Measurements from ENCODE around the gene TMEM208. TPM values are rescaled to one million over a fixed set of nuclear protein-coding genes. Genes with fewer than 3 reads are reported as not detected.
A peak's percentile ranks its signal among the peaks of the same experiment; 100 is the strongest.

TMEM208 gene
- polyA plus RNA-seq, 1 of the 3 experiments (the other 2 are of a cell fraction), result 98.2 TPM

DNA sequence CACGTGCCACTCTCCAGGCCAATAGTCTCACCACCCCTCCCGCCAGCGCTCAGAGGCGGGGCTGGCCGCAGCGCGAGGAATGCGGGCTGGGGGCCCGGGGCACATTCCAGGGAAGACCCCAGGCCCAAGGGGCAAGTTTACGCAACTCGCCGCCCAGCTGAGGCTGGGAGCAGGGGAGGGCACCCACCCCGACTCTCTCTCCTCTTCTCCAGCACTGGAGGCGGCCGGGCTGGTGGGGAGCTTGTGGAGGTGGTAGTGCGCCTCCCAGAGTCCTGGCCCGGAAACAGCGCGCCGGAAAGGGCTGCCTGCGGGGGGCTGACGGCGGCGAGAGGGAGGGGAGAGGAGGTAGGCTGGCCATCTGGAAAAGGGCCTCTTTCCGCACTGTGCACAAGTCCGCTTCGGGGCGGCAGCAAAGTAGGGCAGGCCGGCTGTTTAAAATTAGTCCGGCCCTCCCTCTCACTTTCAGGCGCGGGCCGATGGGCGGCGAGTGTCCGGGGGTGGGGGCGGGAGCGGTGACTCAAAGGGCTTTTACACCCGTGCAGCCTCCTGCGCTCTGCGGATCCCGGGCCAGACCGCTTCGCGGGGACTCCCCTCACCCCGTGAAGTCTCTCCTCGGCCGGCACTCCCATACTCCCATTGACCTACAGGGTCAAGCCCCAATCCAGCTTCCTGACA, 19.3 kb downstream of the TMEM208 start (continued):
- TF ChIP-seq GABPA (IDR thresholded peaks at IDR 0.05; ENCODE audit: low read depth) (peak; percentile 73), EZH2phosphoT487 (IDR thresholded peaks at IDR 0.05; ENCODE audit: borderline replicate concordance, low read depth) (no peak), TAF1 (IDR thresholded peaks at IDR 0.05; ENCODE audit: borderline replicate concordance, low read depth, low read length) (peak; percentile 34; the same call in 1 of the 2 replicates), RAD21 (IDR thresholded peaks at IDR 0.05; ENCODE audit: low read length) (no peak), FOSL2 (IDR thresholded peaks at IDR 0.05; ENCODE audit: borderline replicate concordance, low read depth) (no peak), NRF1 (IDR thresholded peaks at IDR 0.05; ENCODE audit: low read depth, low read length) (0 out of 2 replicates have a peak, but pooled peaks have one; percentile 5)
- TF ChIP-seq, protein P1, sequence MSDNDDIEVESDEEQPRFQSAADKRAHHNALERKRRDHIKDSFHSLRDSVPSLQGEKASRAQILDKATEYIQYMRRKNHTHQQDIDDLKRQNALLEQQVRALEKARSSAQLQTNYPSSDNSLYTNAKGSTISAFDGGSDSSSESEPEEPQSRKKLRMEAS (IDR thresholded peaks at IDR 0.05; ENCODE audit: low read depth), result peak; percentile 86
- TF ChIP-seq, protein P2, sequence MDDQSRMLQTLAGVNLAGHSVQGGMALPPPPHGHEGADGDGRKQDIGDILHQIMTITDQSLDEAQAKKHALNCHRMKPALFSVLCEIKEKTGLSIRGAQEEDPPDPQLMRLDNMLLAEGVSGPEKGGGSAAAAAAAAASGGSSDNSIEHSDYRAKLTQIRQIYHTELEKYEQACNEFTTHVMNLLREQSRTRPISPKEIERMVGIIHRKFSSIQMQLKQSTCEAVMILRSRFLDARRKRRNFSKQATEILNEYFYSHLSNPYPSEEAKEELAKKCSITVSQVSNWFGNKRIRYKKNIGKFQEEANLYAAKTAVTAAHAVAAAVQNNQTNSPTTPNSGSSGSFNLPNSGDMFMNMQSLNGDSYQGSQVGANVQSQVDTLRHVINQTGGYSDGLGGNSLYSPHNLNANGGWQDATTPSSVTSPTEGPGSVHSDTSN (IDR thresholded peaks at IDR 0.05), result peak; percentile 8; the same call in 1 of the 2 replicates

DNA sequence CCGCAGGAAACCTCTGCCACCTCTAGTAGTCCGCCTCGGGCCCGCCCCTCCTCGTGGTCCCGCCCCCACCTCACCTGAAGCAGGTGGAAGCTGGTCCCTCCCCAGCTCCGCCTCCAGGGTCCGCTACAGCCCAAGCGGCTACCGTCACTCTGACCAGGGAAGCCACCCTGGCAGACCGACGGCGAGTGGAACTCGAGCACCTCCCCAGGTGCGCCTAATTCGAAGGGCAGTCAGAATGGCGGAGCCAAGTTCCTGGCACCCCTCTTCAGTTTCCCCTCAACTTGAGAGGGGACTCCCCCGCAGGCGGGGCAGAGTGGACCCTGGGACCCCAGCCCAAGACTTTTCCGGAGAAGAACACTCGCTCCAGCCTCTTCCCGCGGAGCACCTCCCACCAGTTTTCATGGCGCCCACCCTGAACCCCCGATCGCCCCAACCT, 19.8 kb downstream of the TMEM208 start:
- Histone ChIP-seq H3K4me2 (peak overlapping the region; percentile 98), H4K20me1 (ENCODE audit: insufficient read depth) (no peaks in the 10 kb centered on the region), H3K27me3 (ENCODE audit: insufficient read depth) (no peaks in the 10 kb centered on the region), H2AFZ (ENCODE audit: low read depth) (peak overlapping the region; percentile 45; the same call in 1 of the 2 replicates), H3K4me3 (ENCODE audit: low read depth in 2 of 2, low read length in 1 of 2) (peak overlapping the region; percentile 92 to 95), H3K9ac (peak overlapping the region; percentile 88), H3K27ac (ENCODE audit: low read depth in 2 of 2, low read length in 1 of 2) (peak overlapping the region; percentile 96), H3K4me1 (ENCODE audit: control insufficient read depth in 1 of 2, insufficient read depth in 2 of 2, low read depth in 1 of 2, low read length in 1 of 2) (peaks cover 42 to 50% of the 10 kb centered on the region in 2 experiments), H3K79me2 (ENCODE audit: insufficient read depth) (peaks cover 49% of the 10 kb centered on the region), H3K9me3 (no peaks in the 10 kb centered on the region), H3K36me3 (replicated peaks in 1 of 2; ENCODE audit: control insufficient read depth in 1 of 2, insufficient read depth in 2 of 2, low read length in 1 of 2) (peaks cover 0 to 5% of the 10 kb centered on the region in 2 experiments), H3F3A (replicated peaks; ENCODE audit: insufficient read depth) (peaks cover 46% of the 10 kb centered on the region), H3K9me2 (no peaks in the 10 kb centered on the region)
- WGBS (ENCODE audit: low lambda C conversion rate), result 2% methylated on average over 17 of the region's 26 CpGs
- no peak for DNase-seq
- no peak for TF ChIP-seq TEAD4 (IDR thresholded peaks at IDR 0.05; ENCODE audit: borderline replicate concordance, insufficient read depth)
- TF ChIP-seq JUND (IDR thresholded peaks at IDR 0.05), result no peak
- TF ChIP-seq RCOR1 (IDR thresholded peaks at IDR 0.05; ENCODE audit: low read length), result no peak
- TF ChIP-seq TCF12 (IDR thresholded peaks at IDR 0.05), result no peak
- TF ChIP-seq, protein P3, sequence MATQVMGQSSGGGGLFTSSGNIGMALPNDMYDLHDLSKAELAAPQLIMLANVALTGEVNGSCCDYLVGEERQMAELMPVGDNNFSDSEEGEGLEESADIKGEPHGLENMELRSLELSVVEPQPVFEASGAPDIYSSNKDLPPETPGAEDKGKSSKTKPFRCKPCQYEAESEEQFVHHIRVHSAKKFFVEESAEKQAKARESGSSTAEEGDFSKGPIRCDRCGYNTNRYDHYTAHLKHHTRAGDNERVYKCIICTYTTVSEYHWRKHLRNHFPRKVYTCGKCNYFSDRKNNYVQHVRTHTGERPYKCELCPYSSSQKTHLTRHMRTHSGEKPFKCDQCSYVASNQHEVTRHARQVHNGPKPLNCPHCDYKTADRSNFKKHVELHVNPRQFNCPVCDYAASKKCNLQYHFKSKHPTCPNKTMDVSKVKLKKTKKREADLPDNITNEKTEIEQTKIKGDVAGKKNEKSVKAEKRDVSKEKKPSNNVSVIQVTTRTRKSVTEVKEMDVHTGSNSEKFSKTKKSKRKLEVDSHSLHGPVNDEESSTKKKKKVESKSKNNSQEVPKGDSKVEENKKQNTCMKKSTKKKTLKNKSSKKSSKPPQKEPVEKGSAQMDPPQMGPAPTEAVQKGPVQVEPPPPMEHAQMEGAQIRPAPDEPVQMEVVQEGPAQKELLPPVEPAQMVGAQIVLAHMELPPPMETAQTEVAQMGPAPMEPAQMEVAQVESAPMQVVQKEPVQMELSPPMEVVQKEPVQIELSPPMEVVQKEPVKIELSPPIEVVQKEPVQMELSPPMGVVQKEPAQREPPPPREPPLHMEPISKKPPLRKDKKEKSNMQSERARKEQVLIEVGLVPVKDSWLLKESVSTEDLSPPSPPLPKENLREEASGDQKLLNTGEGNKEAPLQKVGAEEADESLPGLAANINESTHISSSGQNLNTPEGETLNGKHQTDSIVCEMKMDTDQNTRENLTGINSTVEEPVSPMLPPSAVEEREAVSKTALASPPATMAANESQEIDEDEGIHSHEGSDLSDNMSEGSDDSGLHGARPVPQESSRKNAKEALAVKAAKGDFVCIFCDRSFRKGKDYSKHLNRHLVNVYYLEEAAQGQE (IDR thresholded peaks at IDR 0.05; ENCODE audit: low read depth, low read length), result no peak
- 0 out of 2 replicates have a peak, but pooled peaks have one; percentile 36 for TF ChIP-seq YY1 (IDR thresholded peaks at IDR 0.05; ENCODE audit: low read depth)
- TF ChIP-seq TAF1 (IDR thresholded peaks at IDR 0.05; ENCODE audit: borderline replicate concordance, low read depth, low read length), result no peak
- TF ChIP-seq, protein P4, sequence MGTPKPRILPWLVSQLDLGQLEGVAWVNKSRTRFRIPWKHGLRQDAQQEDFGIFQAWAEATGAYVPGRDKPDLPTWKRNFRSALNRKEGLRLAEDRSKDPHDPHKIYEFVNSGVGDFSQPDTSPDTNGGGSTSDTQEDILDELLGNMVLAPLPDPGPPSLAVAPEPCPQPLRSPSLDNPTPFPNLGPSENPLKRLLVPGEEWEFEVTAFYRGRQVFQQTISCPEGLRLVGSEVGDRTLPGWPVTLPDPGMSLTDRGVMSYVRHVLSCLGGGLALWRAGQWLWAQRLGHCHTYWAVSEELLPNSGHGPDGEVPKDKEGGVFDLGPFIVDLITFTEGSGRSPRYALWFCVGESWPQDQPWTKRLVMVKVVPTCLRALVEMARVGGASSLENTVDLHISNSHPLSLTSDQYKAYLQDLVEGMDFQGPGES (IDR thresholded peaks at IDR 0.05; ENCODE audit: low read depth, low read length), result no peak
- ChIA-PET CTCF (interaction anchor here (0.9 to 4.5 kb wide), 8 partner anchors 9 to 91 kb away, joined by 3 to 21 read pairs (median 6); partner anchors contain the start of genes PLEKHG4 and TMEM208), POLR2A (interaction anchor here (4.0 kb wide), 1 partner anchor 20 kb away, joined by 14 read pairs; the partner anchor contains the start of gene TMEM208)

Measured in SK-N-SH (cell line).